Pancreas (tissue), 10 donors: ENCODE data around the gene INTS2. TPM values are rescaled to one million over a fixed set of nuclear protein-coding genes. Genes with fewer than 3 reads are reported as not detected.
"Not testable (repeated sequence)": the region's sequence is repeated elsewhere in the genome, so short reads cannot be mapped to it uniquely, and the experiment has no call there.

Source experiments
- ATAC-seq, 4 donors: fragments of 200-7000 bp; cut with Tn5 transposase; one replicate each; pipeline versions ENCODE4 v1.8.0 to v1.9.1; 2020; ENCODE audit warnings: mild to moderate bottlenecking in 4 of 4, moderate library complexity in 4 of 4
- DNase-seq, 6 donors: peaks; one replicate each; pipeline ENCODE4 v3.0.0-alpha.2; 2020
- FAIRE-seq: peaks from 2 replicates; lab custom pipeline; 2012; peaks lifted over from hg19 to GRCh38; lab: Jason Lieb, UNC
- H3K27ac ChIP-seq, 4 donors: fragments of 200-600 bp; sonication (generic); 1 replicate in 3 of 4; 2 replicates in 1 of 4; pipeline versions ENCODE4 v1.5.0 to v1.8.0; 2020
- H3K27me3 ChIP-seq, 4 donors: fragments of 200-600 bp; one replicate each; pipeline ENCODE4 v1.8.0; 2021
- H3K36me3 ChIP-seq, 3 donors: fragments of 200-600 bp; sonication (generic) in 1 of 3; one replicate each; pipeline versions ENCODE4 v1.5.0 to v1.8.0; 2020 to 2021
- H3K4me1 ChIP-seq, 3 donors: fragments of 200-600 bp; one replicate each; pipeline ENCODE4 v1.8.0; 2021
- H3K4me3 ChIP-seq, 4 donors: fragments of 200-600 bp; sonication (generic) in 2 of 4; one replicate each; pipeline versions ENCODE4 v1.5.0 to v1.8.0; 2020 to 2021
- H3K9me3 ChIP-seq, 4 donors: fragments of 200-600 bp; one replicate each; pipeline ENCODE4 v1.8.0; 2021
- WGBS, 2 donors: extraction: QIAGEN DNeasy Blood & Tissue Kit; methylation state at CpG; one replicate each; pipeline ENCODE4 v1.1.7; 2013; 5-methylcytosine and 5-hydroxymethylcytosine counted together
- intact Hi-C, 3 donors: fragments of 100-400 bp; cut with DNase I; formaldehyde crosslinking; loops; one replicate each; pipeline versions ENCODE4 v1.11.1 to v1.14.2; 2022
- polyA plus RNA-seq, 2 donors: library from polyadenylated mRNA; stranded (reverse); fragments of 200-250 nt; gene quantifications; one replicate each; pipeline ENCODE4 v1.2.3, GENCODE V29; 2013
- total RNA-seq, 6 donors: library from RNA; stranded (reverse); fragmentation: NEBNext Ultra II Directional in 4 of 6; extraction: Animal tissue kit (Norgen Biotek cat#: 25700) in 4 of 6; gene quantifications; one replicate each; pipeline versions ENCODE4 v1.2.1 to v1.2.4, GENCODE V29; 2021 to 2023
- TF ChIP-seq, protein P1 (sequence below), 4 donors: fragments of 200-600 bp; sonication (generic) in 3 of 4; IDR thresholded peaks; one replicate each; pipeline versions ENCODE4 v1.5.0 to v1.8.0; 2021; ENCODE audit warnings: antibody characterized with exemption in 4 of 4
- donor health status: healthy with polysubstance abuse.
- donor health status: DM: no; HTN: no; CAD: no; lungs with moderate emphysema.
- donor health status: DM: no; HTN: no; CAD: no.
- donor health status: control.
- donor health status: control.
- donor health status: Bipolar disorder and iron deficiency.
- donor health status: DM: yes; HTN: yes; CAD: no.
- donor health status: DM: no; HTN: no; CAD: no.
- donor health status: DM: no; HTN: no; CAD: no.
- donor health status: DM: yes; HTN: yes; CAD: no.

The INTS2 gene
- total and polyA plus RNA-seq, 8 donors = 1.5 to 5.2 (median 2.2) TPM

DNA sequence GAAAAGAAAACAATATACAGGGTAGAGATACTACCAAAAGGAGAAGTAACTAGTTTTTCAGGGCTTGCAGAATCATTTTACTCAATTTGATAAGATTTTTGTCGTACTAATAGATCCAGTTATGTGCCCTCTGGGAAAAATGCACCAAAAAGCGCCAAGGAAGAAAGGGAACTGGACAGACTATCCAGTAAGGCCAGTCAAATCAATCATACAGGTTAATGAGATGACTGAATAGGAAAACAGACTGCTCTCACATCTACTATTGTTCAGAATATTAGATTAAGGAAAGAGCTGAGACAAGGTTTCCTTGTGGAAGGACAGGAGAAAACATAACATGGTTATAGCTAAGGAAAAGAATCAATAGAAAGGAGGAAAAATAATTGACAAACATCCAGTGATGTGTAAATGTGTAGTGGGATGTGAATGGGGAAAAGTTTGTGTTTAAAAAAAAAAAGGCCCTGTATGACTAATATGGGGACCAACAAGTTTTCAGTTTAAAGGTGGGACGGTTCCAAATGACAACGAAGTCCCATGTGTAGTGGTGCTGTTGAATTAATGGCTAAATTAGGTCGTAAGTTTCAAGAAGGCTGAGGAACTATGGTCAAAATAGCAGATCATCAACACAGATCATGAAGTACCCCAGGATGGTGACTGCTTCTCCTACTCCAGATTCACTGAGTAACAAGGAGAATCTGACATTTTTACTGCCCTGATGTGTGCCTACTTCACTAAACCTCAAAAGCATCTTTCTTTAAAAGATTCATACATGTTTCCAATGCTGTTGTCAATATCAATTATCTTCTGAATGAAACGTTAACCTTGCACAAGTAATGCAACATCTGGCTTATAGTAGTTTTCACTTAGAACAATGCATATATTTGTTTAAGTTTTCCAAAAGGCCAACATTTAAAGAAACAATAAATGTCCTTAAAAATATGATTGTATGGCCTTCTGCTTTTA lies 105.2 kb downstream of the INTS2 start:
- no peak for FAIRE-seq
- ATAC-seq = no peak
- no peak for DNase-seq

DNA sequence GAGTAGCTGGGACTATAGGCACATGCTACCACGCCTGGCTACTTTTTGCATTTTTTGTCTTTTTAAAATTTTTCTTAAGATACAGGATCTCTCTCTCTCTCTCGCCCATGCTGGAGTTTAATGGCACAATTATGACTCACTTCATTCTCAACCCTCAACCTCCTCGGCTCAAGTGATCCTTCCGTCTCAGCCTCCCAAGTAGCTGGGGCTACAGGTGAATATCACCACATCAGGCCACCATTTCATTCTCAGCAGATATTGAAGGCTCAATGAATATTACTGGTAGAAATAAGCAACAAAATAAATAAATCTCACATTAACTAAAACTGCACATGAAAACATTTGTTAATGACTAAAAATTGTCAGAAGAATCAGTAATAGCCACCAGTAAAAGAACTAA lies 106.1 kb downstream of the INTS2 start:
- FAIRE-seq = no peak
- TF ChIP-seq, protein P1, sequence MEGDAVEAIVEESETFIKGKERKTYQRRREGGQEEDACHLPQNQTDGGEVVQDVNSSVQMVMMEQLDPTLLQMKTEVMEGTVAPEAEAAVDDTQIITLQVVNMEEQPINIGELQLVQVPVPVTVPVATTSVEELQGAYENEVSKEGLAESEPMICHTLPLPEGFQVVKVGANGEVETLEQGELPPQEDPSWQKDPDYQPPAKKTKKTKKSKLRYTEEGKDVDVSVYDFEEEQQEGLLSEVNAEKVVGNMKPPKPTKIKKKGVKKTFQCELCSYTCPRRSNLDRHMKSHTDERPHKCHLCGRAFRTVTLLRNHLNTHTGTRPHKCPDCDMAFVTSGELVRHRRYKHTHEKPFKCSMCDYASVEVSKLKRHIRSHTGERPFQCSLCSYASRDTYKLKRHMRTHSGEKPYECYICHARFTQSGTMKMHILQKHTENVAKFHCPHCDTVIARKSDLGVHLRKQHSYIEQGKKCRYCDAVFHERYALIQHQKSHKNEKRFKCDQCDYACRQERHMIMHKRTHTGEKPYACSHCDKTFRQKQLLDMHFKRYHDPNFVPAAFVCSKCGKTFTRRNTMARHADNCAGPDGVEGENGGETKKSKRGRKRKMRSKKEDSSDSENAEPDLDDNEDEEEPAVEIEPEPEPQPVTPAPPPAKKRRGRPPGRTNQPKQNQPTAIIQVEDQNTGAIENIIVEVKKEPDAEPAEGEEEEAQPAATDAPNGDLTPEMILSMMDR (IDR thresholded peaks at IDR 0.05) = no peak
- H3K4me1 ChIP-seq = no peaks in the 10 kb centered on the region
- 96% methylated on average over 4 of the region's 4 CpGs for WGBS, 2 donors
- ATAC-seq = no peak
- H3K9me3 ChIP-seq = no peaks in the 10 kb centered on the region
- no peak overlapping the region for H3K27ac ChIP-seq
- intact Hi-C loops = no loop called here
- no peak for DNase-seq
- H3K4me3 ChIP-seq = no peak overlapping the region
- H3K36me3 ChIP-seq = no peaks in the 10 kb centered on the region
- H3K27me3 ChIP-seq = no peaks in the 10 kb centered on the region

More for the DNA sequence above, 105.2 kb downstream of the INTS2 start:
- no peaks in the 10 kb centered on the region for H3K4me1 ChIP-seq
- no peaks in the 10 kb centered on the region for H3K9me3 ChIP-seq
- TF ChIP-seq, protein P1 (IDR thresholded peaks at IDR 0.05) = no peak
- intact Hi-C loops = no loop called here
- no peak overlapping the region for H3K27ac ChIP-seq
- H3K27me3 ChIP-seq = no peaks in the 10 kb centered on the region
- H3K4me3 ChIP-seq = no peak overlapping the region
- WGBS, 2 donors = 75 to 78% methylated on average over 6 of the region's 6 CpGs
- no peaks in the 10 kb centered on the region for H3K36me3 ChIP-seq

DNA sequence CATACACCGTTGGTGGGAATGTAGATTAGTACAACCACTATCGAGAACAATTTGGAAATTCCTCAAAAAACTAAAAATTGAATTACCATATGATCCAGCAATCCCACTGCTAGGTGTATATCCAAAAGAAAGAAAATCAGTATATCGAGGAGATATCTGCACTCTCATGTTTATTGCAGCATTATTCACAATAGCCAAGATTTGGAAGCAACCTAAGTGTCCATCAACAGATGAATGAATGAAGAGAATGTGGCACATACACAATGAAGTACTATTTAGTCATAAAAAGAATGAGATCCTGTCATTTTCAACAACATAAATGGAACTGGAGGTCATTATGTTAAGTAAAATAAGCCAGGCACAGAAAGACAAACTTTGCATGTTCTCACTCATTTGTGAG lies 108.5 kb downstream of the INTS2 start:
- intact Hi-C loops, FAIRE-seq, H3K27me3 ChIP-seq, H3K4me3 ChIP-seq, H3K9me3 ChIP-seq, ATAC-seq, H3K27ac ChIP-seq, H3K36me3 ChIP-seq, DNase-seq, H3K4me1 ChIP-seq: not testable (repeated sequence)
- WGBS, 2 donors = 95 to 97% methylated on average over 3 of the region's 3 CpGs

DNA sequence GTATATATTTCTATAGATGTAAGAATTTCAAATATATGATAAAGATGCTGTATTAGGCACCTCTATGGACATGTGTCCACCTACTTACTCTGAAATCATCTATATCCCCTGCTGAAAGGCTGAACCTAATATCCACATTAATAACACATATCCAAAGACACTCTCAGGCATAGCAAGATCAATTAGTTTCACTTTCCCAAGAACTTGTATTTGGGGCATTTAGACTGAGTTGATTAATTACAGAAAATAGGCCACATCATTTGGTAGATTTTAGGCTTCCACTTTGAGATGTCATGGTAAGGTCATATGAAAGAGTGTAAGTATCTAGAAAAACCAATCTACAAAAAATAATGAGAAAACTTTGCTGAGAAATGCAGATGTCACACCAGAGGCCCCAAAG lies 109.6 kb downstream of the INTS2 start:
- Histone ChIP-seq H3K27ac (no peak overlapping the region), H3K4me1 (no peaks in the 10 kb centered on the region), H3K4me3 (no peak overlapping the region), H3K9me3 (no peaks in the 10 kb centered on the region), H3K36me3 (no peaks in the 10 kb centered on the region), H3K27me3 (no peaks in the 10 kb centered on the region)
- FAIRE-seq (no peak), ATAC-seq (no peak), DNase-seq (no peak)
- TF ChIP-seq, protein P1 (IDR thresholded peaks at IDR 0.05) = no peak
- intact Hi-C loops = no loop called here

DNA sequence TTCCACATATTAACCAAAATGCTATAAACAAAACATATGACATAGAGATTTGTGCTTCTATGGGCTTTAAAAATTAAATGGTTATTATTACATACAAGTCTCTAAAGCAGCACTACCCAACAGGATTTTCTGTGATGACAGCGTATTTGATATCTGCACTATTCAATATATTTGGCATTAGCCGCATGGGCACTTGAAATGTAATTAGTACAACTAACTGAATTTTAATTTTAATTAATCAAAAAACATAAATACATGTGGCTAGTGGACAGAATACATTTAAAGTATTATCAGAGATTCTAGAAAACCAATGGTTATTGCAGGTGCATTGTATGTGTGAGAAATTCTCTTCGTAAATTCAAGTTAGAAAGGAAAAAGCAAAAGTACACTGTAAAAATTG lies 110.3 kb downstream of the INTS2 start:
- H3K4me1 ChIP-seq = no peaks in the 10 kb centered on the region
- no peak for DNase-seq
- FAIRE-seq = no peak
- ATAC-seq = no peak
- no peaks in the 10 kb centered on the region for H3K9me3 ChIP-seq
- H3K27ac ChIP-seq = no peak overlapping the region
- H3K4me3 ChIP-seq = no peak overlapping the region
- H3K36me3 ChIP-seq = no peaks in the 10 kb centered on the region
- TF ChIP-seq, protein P1 (IDR thresholded peaks at IDR 0.05) = no peak
- WGBS, 2 donors = 98 to 99% methylated on average over 3 of the region's 3 CpGs
- intact Hi-C loops = no loop called here
- H3K27me3 ChIP-seq = no peaks in the 10 kb centered on the region
